NT2/D1 (cell line): ENCODE measurements around the gene CCDC15.

ENCODE experiments used
- DNase-seq: peaks from one replicate; pipeline ENCODE4 v3.0.0-alpha.2; 2011; ENCODE audit warnings: low read depth, low spot score
- H3K27me3 ChIP-seq: 2 replicates; pipeline ENCODE4 v1.6.0; 2011; ENCODE audit warnings: mild to moderate bottlenecking; ENCODE audit not compliant: insufficient read length, insufficient read depth
- H3K36me3 ChIP-seq: 2 replicates; pipeline ENCODE4 v1.6.1; 2011; ENCODE audit warnings: mild to moderate bottlenecking, low read length, mixed read lengths; ENCODE audit not compliant: insufficient read depth, insufficient read length
- H3K4me1 ChIP-seq: 2 replicates; pipeline ENCODE4 v1.5.1; 2011; ENCODE audit not compliant: insufficient read depth, insufficient read length
- H3K4me3 ChIP-seq: 2 replicates; pipeline ENCODE4 v1.5.1; 2011; ENCODE audit warnings: low read depth; ENCODE audit not compliant: insufficient read length
- H3K9ac ChIP-seq: 2 replicates; pipeline ENCODE4 v1.6.0; 2011; ENCODE audit warnings: low read depth; ENCODE audit not compliant: insufficient read length
- H3K9me3 ChIP-seq: 2 replicates; pipeline ENCODE4 v1.5.1; 2011; ENCODE audit warnings: mild to moderate bottlenecking, low read length; ENCODE audit not compliant: insufficient read depth
- SUZ12 ChIP-seq: IDR thresholded peaks from 2 replicates; pipeline ENCODE4 v1.6.1; 2011; ENCODE audit not compliant: insufficient read length, insufficient read depth; ENCODE audit errors: extremely low read depth
- YY1 ChIP-seq: IDR thresholded peaks from 2 replicates; pipeline ENCODE4 v1.6.1; 2011; ENCODE audit not compliant: insufficient read length, insufficient read depth
- ZNF274 ChIP-seq: IDR thresholded peaks from 2 replicates; pipeline ENCODE4 v1.6.1; 2011; ENCODE audit warnings: mild to moderate bottlenecking, low read depth, low read length

Gene CCDC15

DNA sequence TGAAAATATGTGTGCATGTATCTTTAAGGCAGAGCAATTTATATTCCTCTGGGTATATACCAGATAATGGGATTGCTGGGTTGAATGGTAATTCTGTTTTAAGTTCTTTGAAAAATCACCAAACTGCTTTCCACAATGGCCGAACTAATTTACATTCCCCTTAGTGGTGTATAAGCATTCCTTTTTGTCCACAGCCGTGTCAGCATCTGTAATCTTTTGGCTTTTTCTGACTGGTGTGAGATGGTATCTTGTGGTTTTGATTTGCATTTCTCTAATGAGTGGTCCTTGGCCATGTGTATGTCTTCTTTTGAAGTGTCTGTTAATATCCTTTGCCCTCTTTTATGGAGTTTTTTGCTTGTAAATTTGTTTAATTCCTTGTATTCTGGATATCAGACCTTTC, 24.3 kb downstream of the CCDC15 start:
- Histone ChIP-seq H3K36me3 (no peaks in the 10 kb centered on the region), H3K4me1 (no peaks in the 10 kb centered on the region), H3K9ac (no peak overlapping the region), H3K27me3 (no peaks in the 10 kb centered on the region), H3K9me3 (peaks cover 10% of the 10 kb centered on the region; the same call in 1 of the 2 replicates), H3K4me3 (no peak overlapping the region)
- TF ChIP-seq ZNF274 (no peak), SUZ12 (no peak), YY1 (no peak)
- DNase-seq, result no peak

- Histone ChIP-seq H3K9ac (no peak overlapping the region), H3K9me3 (peaks cover 10% of the 10 kb centered on the region; the same call in 1 of the 2 replicates), H3K4me1 (no peaks in the 10 kb centered on the region), H3K4me3 (no peak overlapping the region), H3K36me3 (no peaks in the 10 kb centered on the region), H3K27me3 (no peaks in the 10 kb centered on the region)
- TF ChIP-seq SUZ12 (no peak), ZNF274 (no peak), YY1 (no peak)
- DNase-seq, result no peak
Measured at GRCh38 chr11:124982043-124982442, 28.0 kb downstream of the CCDC15 start.

GRCh38 chr11:124983674-124984511, 29.9 kb downstream of the CCDC15 start:
- Histone ChIP-seq H3K9me3 (peaks cover 10% of the 10 kb centered on the region; the same call in 1 of the 2 replicates), H3K27me3 (no peaks in the 10 kb centered on the region), H3K4me3 (no peak overlapping the region), H3K4me1 (no peaks in the 10 kb centered on the region), H3K9ac (no peak overlapping the region), H3K36me3 (peaks cover 2% of the 10 kb centered on the region)
- TF ChIP-seq YY1 (no peak), ZNF274 (no peak), SUZ12 (no peak)
- DNase-seq, result no peak

GRCh38 chr11:124984512-124984854, 30.5 kb downstream of the CCDC15 start:
- H3K4me3 ChIP-seq, result no peak overlapping the region
- H3K4me1 ChIP-seq, result no peaks in the 10 kb centered on the region
- DNase-seq, result no peak
- TF ChIP-seq YY1 (no peak), ZNF274 (no peak), SUZ12 (no peak)
- H3K36me3 ChIP-seq, result peaks cover 2% of the 10 kb centered on the region
- no peaks in the 10 kb centered on the region for H3K27me3 ChIP-seq
- H3K9me3 ChIP-seq, result peaks cover 10% of the 10 kb centered on the region; the same call in 1 of the 2 replicates
- no peak overlapping the region for H3K9ac ChIP-seq

GRCh38 chr11:124987096-124987495, 33.1 kb downstream of the CCDC15 start:
- H3K36me3 ChIP-seq, result peaks cover 2% of the 10 kb centered on the region
- H3K4me1 ChIP-seq, result no peaks in the 10 kb centered on the region
- H3K9me3 ChIP-seq, result peaks cover 4% of the 10 kb centered on the region; the same call in 1 of the 2 replicates
- no peaks in the 10 kb centered on the region for H3K27me3 ChIP-seq
- no peak overlapping the region for H3K9ac ChIP-seq
- TF ChIP-seq SUZ12 (no peak), YY1 (no peak), ZNF274 (no peak)
- DNase-seq, result no peak
- H3K4me3 ChIP-seq, result no peak overlapping the region

- Histone ChIP-seq H3K9ac (no peak overlapping the region), H3K27me3 (no peaks in the 10 kb centered on the region), H3K4me1 (no peaks in the 10 kb centered on the region), H3K4me3 (no peak overlapping the region), H3K36me3 (peaks cover 2% of the 10 kb centered on the region), H3K9me3 (no peaks in the 10 kb centered on the region)
- TF ChIP-seq ZNF274, result no peak
- no peak for TF ChIP-seq SUZ12
- no peak for TF ChIP-seq YY1
- no peak for DNase-seq
Measured at GRCh38 chr11:124988063-124988462, 34.1 kb downstream of the CCDC15 start.

- Histone ChIP-seq H3K4me1 (no peaks in the 10 kb centered on the region), H3K36me3 (no peaks in the 10 kb centered on the region), H3K4me3 (no peak overlapping the region), H3K27me3 (no peaks in the 10 kb centered on the region), H3K9me3 (no peaks in the 10 kb centered on the region), H3K9ac (no peak overlapping the region)
- no peak for DNase-seq
- TF ChIP-seq SUZ12, result no peak
- TF ChIP-seq YY1, result no peak
- TF ChIP-seq ZNF274, result no peak
Measured at GRCh38 chr11:125001079-125001778, 47.2 kb downstream of the CCDC15 start.
